LNCaP clone FGC (cell line): ENCODE data around the gene CREG2.

Experiments
- DNase-seq: peaks from one replicate; pipeline ENCODE4 v3.0.0-alpha.2; 2011; ENCODE audit warnings: low read depth
- H3K4me3 ChIP-seq: 2 replicates; pipeline ENCODE4 v1.5.1; 2011; ENCODE audit warnings: mild to moderate bottlenecking, low read depth, low read length, control low read depth
- CTCF ChIP-seq: IDR thresholded peaks from 2 replicates; pipeline ENCODE4 v1.5.1; 2012; ENCODE audit warnings: mild to moderate bottlenecking; ENCODE audit not compliant: control insufficient read depth, insufficient read depth; ENCODE audit errors: extremely low read depth

Gene CREG2

GRCh38 chr2:101396316-101396717 lies 9.0 kb upstream of the CREG2 start:
- H3K4me3 ChIP-seq: no peak overlapping the region
- no peak for TF ChIP-seq CTCF
- DNase-seq: no peak

- no peak for TF ChIP-seq CTCF
- DNase-seq: no peak
- no peak overlapping the region for H3K4me3 ChIP-seq
Observed at GRCh38 chr2:101395545-101396315, 8.4 kb upstream of the CREG2 start.

GRCh38 chr2:101388232-101388631 lies 929 bp upstream of the CREG2 start:
- H3K4me3 ChIP-seq: no peak overlapping the region
- no peak for DNase-seq
- TF ChIP-seq CTCF: no peak

GRCh38 chr2:101386599-101387150 lies 628 bp downstream of the CREG2 start:
- DNase-seq: no peak
- TF ChIP-seq CTCF: no peak
- H3K4me3 ChIP-seq: peak overlapping the region; percentile 46

GRCh38 chr2:101383016-101383541 lies 4.2 kb downstream of the CREG2 start:
- no peak for TF ChIP-seq CTCF
- no peak for DNase-seq
- H3K4me3 ChIP-seq: no peak overlapping the region

- no peak for DNase-seq
- no peak overlapping the region for H3K4me3 ChIP-seq
- TF ChIP-seq CTCF: no peak
Observed at GRCh38 chr2:101382442-101382841, 4.9 kb downstream of the CREG2 start.
